HG02798 (cell line): ENCODE measurements around the gene TMEM158.

ENCODE experiments used
- ATAC-seq: cut with Tn5 transposase; IDR thresholded peaks from one replicate; pipeline ENCODE4 v1.9.1; 2021; ENCODE audit warnings: mild to moderate bottlenecking; ENCODE audit not compliant: unreplicated experiment, poor library complexity

The TMEM158 gene

GRCh38 chr3:45235409-45235808 is 9.3 kb upstream of the TMEM158 start:
- ATAC-seq: no peak

- ATAC-seq: no peak
These were observed 8.2 kb upstream of the TMEM158 start for GRCh38 chr3:45234250-45234649.

- ATAC-seq: no peak
These were observed 6.4 kb upstream of the TMEM158 start for GRCh38 chr3:45232521-45232920.

- no peak for ATAC-seq
These were observed 1.9 kb upstream of the TMEM158 start for GRCh38 chr3:45227946-45228345.

- no peak for ATAC-seq
These were observed 1.2 kb upstream of the TMEM158 start for GRCh38 chr3:45227071-45227820.

- ATAC-seq: peak; percentile 32
These were observed 452 bp downstream of the TMEM158 start for GRCh38 chr3:45225465-45226205.

GRCh38 chr3:45224824-45225464 is 1.1 kb downstream of the TMEM158 start:
- peak; percentile 17 for ATAC-seq

GRCh38 chr3:45223889-45224727 is 2.0 kb downstream of the TMEM158 start:
- no peak for ATAC-seq

- no peak for ATAC-seq
These were observed 6.4 kb downstream of the TMEM158 start for GRCh38 chr3:45219694-45220093.

- ATAC-seq: no peak
These were observed 7.3 kb downstream of the TMEM158 start for GRCh38 chr3:45218578-45219390.

- no peak for ATAC-seq
These were observed 10.0 kb downstream of the TMEM158 start for GRCh38 chr3:45216021-45216609.

- no peak for ATAC-seq
These were observed 10.6 kb downstream of the TMEM158 start for GRCh38 chr3:45215466-45215865.

GRCh38 chr3:45214061-45214680 is 11.9 kb downstream of the TMEM158 start:
- ATAC-seq: no peak

- ATAC-seq: no peak
These were observed 14.0 kb downstream of the TMEM158 start for GRCh38 chr3:45212095-45212468.

- ATAC-seq: no peak
These were observed 14.5 kb downstream of the TMEM158 start for GRCh38 chr3:45211466-45212094.

- peak; percentile 76 for ATAC-seq
These were observed 15.6 kb downstream of the TMEM158 start for GRCh38 chr3:45210308-45211041.

GRCh38 chr3:45209526-45209925 is 16.6 kb downstream of the TMEM158 start:
- no peak for ATAC-seq

- no peak for ATAC-seq
These were observed 17.5 kb downstream of the TMEM158 start for GRCh38 chr3:45208586-45208985.
